WI38 (cell line): ENCODE data around the gene CFAP46.

Source experiments
- H3K4me3 ChIP-seq: 2 replicates; pipeline ENCODE4 v1.5.1; 2011; ENCODE audit warnings: low read depth, mild to moderate bottlenecking, control low read depth, low read length
- TF ChIP-seq, protein P1 (sequence below): IDR thresholded peaks from 2 replicates; pipeline ENCODE4 v1.5.1; 2012; ENCODE audit warnings: low read depth, mild to moderate bottlenecking, control low read depth, low read length

Gene CFAP46

DNA sequence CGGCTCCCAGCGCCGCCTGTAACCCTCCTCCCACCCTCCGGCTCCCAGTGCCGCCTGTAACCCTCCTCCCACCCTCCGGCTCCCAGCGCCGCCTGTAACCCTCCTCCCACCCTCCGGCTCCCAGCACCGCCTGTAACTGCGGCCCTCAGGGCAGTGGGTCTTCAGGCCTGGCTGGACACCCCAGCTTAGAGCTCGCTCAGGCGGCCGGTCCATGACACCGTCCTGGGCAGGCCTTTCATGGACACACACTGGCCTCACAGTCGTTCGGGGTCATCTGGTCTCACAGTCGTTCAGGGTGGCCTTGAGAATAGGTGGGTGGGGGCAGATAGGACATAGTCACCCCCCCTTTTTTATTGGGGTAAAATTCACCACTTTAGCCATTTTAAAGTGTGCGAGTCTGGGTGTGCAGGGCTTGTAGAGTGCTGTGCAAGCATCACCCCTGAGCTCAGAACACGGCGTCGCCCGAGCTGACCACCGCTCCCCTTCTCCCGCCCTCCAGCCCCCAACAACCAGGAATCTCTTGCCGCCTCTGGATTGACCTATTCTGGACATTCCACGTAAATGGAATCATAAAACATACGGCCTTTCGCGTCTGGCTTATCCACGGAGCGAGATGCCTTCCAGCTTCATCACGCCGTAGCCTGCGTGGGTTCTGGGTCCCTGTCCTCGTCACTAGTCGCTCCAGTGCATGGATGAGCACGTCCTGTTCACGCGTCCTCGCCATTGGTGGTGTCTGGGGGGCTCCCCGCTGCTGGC is 41.1 kb upstream of the CFAP46 start:
- TF ChIP-seq, protein P1, sequence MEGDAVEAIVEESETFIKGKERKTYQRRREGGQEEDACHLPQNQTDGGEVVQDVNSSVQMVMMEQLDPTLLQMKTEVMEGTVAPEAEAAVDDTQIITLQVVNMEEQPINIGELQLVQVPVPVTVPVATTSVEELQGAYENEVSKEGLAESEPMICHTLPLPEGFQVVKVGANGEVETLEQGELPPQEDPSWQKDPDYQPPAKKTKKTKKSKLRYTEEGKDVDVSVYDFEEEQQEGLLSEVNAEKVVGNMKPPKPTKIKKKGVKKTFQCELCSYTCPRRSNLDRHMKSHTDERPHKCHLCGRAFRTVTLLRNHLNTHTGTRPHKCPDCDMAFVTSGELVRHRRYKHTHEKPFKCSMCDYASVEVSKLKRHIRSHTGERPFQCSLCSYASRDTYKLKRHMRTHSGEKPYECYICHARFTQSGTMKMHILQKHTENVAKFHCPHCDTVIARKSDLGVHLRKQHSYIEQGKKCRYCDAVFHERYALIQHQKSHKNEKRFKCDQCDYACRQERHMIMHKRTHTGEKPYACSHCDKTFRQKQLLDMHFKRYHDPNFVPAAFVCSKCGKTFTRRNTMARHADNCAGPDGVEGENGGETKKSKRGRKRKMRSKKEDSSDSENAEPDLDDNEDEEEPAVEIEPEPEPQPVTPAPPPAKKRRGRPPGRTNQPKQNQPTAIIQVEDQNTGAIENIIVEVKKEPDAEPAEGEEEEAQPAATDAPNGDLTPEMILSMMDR: no peak
- no peak overlapping the region for H3K4me3 ChIP-seq

DNA sequence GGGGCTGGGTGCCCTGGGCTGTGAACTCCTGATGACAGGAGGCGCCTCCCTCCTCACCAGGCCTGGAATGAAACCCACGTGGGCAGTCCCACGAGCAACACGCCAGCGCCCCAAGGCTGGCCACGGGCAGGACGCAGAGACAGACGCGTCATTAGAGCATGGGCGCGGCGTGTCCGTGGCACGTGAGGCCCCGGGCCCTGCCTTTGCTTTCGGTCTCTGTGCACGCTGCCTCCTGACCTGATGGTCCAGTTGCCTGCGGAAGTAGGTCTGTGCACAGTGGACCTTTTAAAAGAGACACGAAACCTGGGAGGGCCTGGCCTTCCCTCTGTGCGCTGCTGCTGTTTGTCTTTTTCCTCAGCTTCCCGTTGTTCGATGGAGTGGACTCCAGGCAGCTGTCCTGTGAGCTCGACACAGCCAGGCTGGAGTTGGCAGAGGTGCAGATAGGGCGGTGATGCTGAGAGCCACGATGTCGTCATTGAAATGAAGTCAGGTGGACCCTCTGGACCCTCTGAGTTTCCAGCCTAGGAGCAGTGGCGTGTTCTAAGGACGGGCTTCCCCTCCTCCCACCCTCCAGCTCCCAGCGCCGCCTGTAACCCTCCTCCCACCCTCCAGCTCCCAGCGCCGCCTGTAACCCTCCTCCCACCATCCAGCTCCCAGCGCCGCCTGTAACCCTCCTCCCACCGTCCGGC is 40.1 kb upstream of the CFAP46 start:
- H3K4me3 ChIP-seq: no peak overlapping the region
- TF ChIP-seq, protein P1: no peak

DNA sequence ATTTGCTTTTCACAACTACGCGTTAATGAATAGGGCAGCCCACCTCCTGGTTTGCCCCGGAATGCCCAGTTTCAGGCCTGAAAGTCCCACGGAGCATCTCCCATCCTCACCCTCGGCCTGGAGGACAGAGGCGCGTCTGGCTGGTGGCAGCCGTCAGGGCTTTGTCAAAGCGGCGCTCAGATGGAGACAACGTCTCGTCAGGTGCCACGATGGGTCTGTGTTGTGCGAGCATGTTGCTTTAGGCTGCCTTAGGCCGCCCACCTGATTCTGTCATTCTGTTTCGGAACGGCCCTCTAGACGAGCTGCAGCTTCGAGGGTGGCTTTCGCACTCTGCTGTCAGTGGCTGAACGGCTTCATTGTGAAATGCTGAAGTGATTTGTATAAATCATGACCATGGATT is 39.4 kb upstream of the CFAP46 start:
- TF ChIP-seq, protein P1: no peak

DNA sequence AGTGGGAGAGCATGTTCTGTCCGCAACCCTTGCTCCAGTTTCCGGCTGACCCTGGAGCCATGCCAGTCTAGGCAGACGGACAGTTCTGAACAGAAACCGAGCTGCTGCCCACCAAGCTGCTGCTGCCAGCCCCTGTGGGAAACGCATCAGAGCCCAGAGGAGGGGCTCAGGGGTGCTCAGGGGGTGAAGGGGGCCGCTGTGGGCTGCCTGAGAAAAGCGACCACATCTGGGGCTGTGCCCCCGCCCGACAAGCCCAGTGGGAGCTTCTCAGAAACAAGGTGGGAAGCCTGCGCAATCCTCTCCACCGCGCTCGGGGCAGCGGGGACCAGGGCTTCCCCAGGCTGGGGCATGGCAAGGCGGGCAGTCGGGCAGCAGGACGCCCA is 38.8 kb upstream of the CFAP46 start:
- TF ChIP-seq, protein P1: no peak
- H3K4me3 ChIP-seq: no peak overlapping the region

More for the DNA sequence above, 39.4 kb upstream of the CFAP46 start:
- no peak overlapping the region for H3K4me3 ChIP-seq

DNA sequence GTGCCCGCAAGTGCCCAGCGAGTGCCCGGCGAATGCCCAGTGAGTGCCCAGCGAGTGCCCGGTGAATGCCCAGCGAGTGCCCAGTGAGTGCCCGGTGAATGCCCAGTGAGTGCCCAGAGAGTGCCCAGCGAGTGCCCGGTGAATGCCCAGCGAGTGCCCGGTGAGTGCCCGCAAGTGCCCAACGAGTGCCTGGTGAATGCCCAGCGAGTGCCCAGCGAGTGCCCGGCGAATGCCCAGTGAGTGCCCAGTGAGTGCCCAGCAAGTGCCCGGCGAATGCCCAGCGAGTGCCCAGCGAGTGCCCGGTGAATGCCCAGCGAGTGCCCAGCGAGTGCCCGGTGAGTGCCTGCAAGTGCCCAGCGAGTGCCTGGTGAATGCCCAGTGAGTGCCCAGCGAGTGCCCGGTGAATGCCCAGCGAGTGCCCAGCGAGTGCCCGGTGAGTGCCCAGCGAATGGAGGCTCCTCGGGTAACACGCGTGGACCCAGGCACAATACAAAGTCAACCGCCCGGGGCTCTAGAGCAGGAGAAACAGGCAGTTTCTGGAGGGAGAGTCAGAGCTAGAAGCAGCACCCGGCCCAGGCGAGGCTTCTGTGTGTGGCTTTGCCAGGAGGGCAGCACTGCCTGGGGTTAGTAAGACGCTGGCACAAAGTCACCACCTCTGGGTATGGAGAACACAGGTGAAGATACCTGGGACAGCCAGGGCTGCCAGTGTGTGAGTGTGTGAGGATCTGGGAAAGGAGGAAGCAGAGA is 38.2 kb upstream of the CFAP46 start:
- H3K4me3 ChIP-seq: no peak overlapping the region
- TF ChIP-seq, protein P1: no peak

DNA sequence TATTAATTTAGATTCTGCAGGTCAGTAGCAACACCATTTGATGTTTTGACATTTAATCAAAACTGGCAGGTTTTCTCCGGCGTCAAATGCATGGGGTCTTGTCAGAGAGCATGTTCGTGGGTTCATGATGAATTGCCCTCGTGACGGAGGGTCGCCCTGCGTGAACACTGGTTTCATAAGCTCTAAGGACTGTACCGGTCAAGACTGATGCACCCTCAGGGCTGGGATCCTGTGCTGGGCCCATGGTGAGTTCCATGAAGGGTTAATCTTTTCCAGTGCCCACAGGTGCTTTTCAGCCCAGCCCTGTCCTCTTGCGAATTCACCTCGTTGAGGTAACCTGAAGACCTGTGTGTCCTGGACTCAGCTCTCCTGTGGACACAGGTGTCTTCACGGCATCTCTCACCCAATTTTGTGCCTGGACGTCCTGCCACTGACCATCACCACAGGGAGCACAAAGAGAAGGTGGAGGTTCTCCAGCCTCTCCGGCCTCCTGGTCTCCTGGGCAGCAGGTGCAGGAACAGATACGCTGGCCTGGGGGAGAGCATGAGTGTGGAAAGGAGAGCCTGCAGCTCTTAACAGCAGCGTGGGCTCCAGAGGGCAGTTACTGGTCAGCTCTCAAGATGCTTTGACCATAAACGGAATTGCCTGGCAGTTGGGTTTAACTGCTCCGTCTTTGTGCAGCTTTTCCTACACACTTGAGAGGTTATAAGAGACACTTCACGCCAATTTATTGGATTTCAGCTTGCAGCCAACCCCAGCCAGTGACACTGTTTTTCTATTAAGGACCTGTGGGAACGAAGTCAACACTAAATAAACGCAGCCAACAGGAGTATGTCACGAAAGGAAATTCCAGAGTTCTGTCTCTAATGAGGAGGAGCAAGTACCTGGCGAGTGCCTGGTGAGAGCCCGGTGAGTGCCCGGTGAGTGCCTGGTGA is 37.4 kb upstream of the CFAP46 start:
- no peak overlapping the region for H3K4me3 ChIP-seq
- TF ChIP-seq, protein P1: no peak
